Neural cell (in vitro differentiated cells): ENCODE measurements around the gene SYNC. TPM values are rescaled to one million over a fixed set of nuclear protein-coding genes. Genes with fewer than 3 reads are reported as not detected.
"Not testable (repeated sequence)": the region's sequence is repeated elsewhere in the genome, so short reads cannot be mapped to it uniquely, and the experiment has no call there.

ENCODE experiments used
- H2AFZ ChIP-seq: fragments of 200-600, 300-800 bp; sonication (generic), shearing (Covaris generic); 2 replicates; pipeline ENCODE4 v1.6.0; 2014; ENCODE audit warnings: low read depth, mild to moderate bottlenecking, antibody characterized with exemption, low read length, moderate library complexity
- H3F3A ChIP-seq: fragments of 200-600 bp; shearing (Covaris generic); 2 replicates; pipeline ENCODE4 v1.6.1; 2016; ENCODE audit warnings: mild to moderate bottlenecking, moderate library complexity, mixed read lengths, antibody characterized with exemption, low read length; ENCODE audit not compliant: insufficient read depth, poor library complexity, severe bottlenecking
- H3K27ac ChIP-seq: fragments of 200-600, 300-800 bp; sonication (generic), shearing (Covaris generic); 2 replicates; pipeline ENCODE4 v1.5.1; 2014; ENCODE audit warnings: mild to moderate bottlenecking, low read length, moderate library complexity
- H3K27me3 ChIP-seq: fragments of 300-800, 200-600 bp; sonication (generic), shearing (Covaris generic); 2 replicates; pipeline ENCODE4 v1.6.0; 2014; ENCODE audit warnings: mild to moderate bottlenecking, low read depth, low read length, moderate library complexity; ENCODE audit not compliant: insufficient read depth
- H3K36me3 ChIP-seq: fragments of 300-800, 200-600 bp; sonication (generic), shearing (Covaris generic); 2 replicates; pipeline ENCODE4 v1.5.1; 2014; ENCODE audit warnings: mild to moderate bottlenecking, antibody characterized with exemption, low read length, moderate library complexity; ENCODE audit not compliant: insufficient read depth
- H3K4me2 ChIP-seq: fragments of 300-800, 200-600 bp; sonication (generic), shearing (Covaris generic); 2 replicates; pipeline ENCODE4 v1.6.0; 2014; ENCODE audit warnings: mild to moderate bottlenecking, low read length
- H3K4me3 ChIP-seq: fragments of 300-800, 200-600 bp; sonication (generic), shearing (Covaris generic); 2 replicates; pipeline ENCODE4 v1.5.1; 2014; ENCODE audit warnings: mild to moderate bottlenecking, low read length, moderate library complexity
- H3K79me2 ChIP-seq: fragments of 200-600 bp; shearing (Covaris generic); replicated peaks from 2 replicates; pipeline ENCODE4 v1.6.0; 2014; ENCODE audit warnings: mild to moderate bottlenecking, low read length, moderate library complexity; ENCODE audit not compliant: insufficient read depth
- H3K9ac ChIP-seq: fragments of 300-800, 200-600 bp; sonication (generic), shearing (Covaris generic); 2 replicates; pipeline ENCODE4 v1.6.1; 2016; ENCODE audit warnings: mild to moderate bottlenecking, low read length, mixed read lengths
- H3K9me2 ChIP-seq: fragments of 200-600 bp; shearing (Covaris generic); 2 replicates; pipeline ENCODE4 v1.6.1; 2016; ENCODE audit warnings: mild to moderate bottlenecking, low read length, mixed read lengths; ENCODE audit not compliant: insufficient read depth
- H3K9me3 ChIP-seq: fragments of 200-600, 300-800 bp; sonication (generic), shearing (Covaris generic); 2 replicates; pipeline ENCODE4 v1.6.1; 2016; ENCODE audit warnings: mild to moderate bottlenecking, mixed run types, low read length, moderate library complexity, mixed read lengths
- H4K20me1 ChIP-seq: fragments of 200-600 bp; shearing (Covaris generic); 2 replicates; pipeline ENCODE4 v1.6.1; 2016; ENCODE audit warnings: mild to moderate bottlenecking, mixed run types; ENCODE audit not compliant: insufficient read depth
- CTCF ChIP-seq: fragments of 450-650 bp; IDR thresholded peaks from 2 replicates; pipeline ENCODE4 v1.5.1; 2014; ENCODE audit warnings: antibody characterized with exemption, mild to moderate bottlenecking, moderate library complexity; ENCODE audit not compliant: poor library complexity, severe bottlenecking
- EP300 ChIP-seq: fragments of 450-650 bp; conservative IDR thresholded peaks from 2 replicates; pipeline ENCODE4 v1.6.1; 2014; ENCODE audit warnings: antibody characterized with exemption, mild to moderate bottlenecking, moderate library complexity; ENCODE audit not compliant: poor library complexity, severe bottlenecking
- EZH2 ChIP-seq: fragments of 200-600, 300-800 bp; shearing (Covaris generic), sonication (generic); IDR thresholded peaks from 2 replicates; pipeline ENCODE4 v1.6.1; 2014; ENCODE audit warnings: antibody characterized with exemption, low read length, borderline replicate concordance, mild to moderate bottlenecking; ENCODE audit not compliant: insufficient read depth, poor library complexity, severe bottlenecking
- MXI1 ChIP-seq: fragments of 450-650 bp; conservative IDR thresholded peaks from 2 replicates; pipeline ENCODE4 v1.6.1; 2014; ENCODE audit warnings: antibody characterized with exemption, mild to moderate bottlenecking; ENCODE audit not compliant: poor library complexity, severe bottlenecking
- POLR2AphosphoS5 ChIP-seq: IDR thresholded peaks from 2 replicates; pipeline ENCODE4 v1.6.1; 2012
- RAD21 ChIP-seq: fragments of 450-650 bp; conservative IDR thresholded peaks from 2 replicates; pipeline ENCODE4 v1.6.1; 2014; ENCODE audit warnings: antibody characterized with exemption, mild to moderate bottlenecking, moderate library complexity
- SMC3 ChIP-seq: fragments of 450-650 bp; conservative IDR thresholded peaks from 2 replicates; pipeline ENCODE4 v1.6.1; 2014; ENCODE audit warnings: antibody characterized with exemption, mild to moderate bottlenecking, moderate library complexity; ENCODE audit not compliant: poor library complexity
- TAF1 ChIP-seq: IDR thresholded peaks from 2 replicates; pipeline ENCODE4 v1.6.1; 2012; ENCODE audit warnings: low read depth
- polyA plus RNA-seq: library from polyadenylated mRNA; depleted of rRNA; stranded (reverse); fragments of >200 nt; gene quantifications from 2 replicates; pipeline ENCODE4 v1.2.3, GENCODE V29; 2014
- TF ChIP-seq, protein P1 (sequence below): IDR thresholded peaks from 2 replicates; pipeline ENCODE4 v1.6.1; 2012; ENCODE audit warnings: borderline replicate concordance

Gene SYNC
- polyA plus RNA-seq, 1 donor from 2014 or later: not detected

DNA sequence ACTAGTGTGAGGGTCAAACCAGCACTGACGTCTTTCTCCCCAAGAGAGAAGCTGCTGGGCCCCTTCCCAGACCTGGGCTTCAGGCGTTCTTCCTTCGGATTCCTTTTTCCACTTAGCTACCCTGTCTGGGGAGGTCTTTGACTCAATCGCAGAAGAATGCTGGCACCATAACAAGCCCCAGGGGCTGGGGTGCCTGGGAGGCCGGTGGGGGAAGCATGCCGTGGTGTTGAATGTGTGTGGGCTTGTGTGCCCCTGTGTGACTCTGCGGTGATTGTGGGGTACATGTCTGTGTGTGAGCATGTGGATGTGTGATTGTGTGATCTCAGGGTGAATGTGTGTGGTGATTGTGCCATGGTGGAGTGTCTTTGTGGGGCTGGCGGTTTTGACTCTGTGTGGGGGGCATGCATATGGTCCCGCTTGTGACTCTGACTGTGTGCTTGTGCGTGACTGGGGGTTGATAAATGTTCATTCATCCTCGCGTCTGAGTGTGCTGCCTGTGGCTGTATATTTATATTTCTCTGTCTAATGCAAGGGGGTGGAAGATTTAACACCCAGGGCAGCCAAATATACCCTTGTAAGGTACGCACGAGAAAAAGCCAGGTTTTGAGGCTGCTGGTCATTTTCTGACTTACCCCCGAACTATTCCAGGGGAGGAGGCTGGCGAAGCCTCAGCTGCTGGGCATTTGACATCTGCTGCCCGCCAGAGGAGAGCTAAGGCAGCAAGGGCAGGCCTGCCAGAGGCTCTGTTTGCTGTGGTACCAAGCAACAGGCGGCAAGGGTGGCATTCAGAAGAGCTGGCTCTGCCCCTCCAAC, 1.1 kb upstream of the SYNC start (continued):
- no peak for TF ChIP-seq MXI1
- TF ChIP-seq SMC3: no peak

DNA sequence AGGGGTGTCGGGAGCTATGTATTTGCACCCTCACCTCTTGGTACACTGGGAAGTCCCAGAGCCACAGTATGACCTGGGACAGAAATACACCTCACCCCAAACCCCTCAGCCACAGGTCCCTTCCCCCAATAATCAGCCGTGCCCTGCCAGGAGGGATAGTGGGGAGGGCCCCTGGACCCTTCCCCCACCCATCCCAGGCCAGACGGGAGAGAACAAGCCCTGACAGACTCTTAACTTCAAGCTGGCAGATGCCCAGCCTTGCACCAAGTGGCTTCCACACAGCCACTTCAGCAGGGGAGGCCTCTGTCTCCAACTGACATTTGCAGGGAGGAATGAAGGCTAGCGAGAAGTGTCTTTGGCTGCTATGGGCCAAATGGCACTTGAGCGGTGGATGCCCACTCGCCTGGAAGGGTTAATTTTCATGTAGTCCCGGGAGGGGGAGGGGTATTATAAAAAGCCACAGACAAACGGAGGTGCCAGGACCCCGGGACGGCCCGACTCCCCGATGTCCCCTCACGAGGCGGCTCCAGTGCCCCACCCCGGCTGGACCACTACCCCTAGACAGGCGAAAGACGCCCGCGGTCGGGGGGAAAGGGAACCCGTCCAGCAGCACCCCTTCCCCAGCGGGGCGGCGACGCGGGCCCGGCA, 495 bp downstream of the SYNC start:
- no peak overlapping the region for H3K9ac ChIP-seq
- H3K36me3 ChIP-seq: no peaks in the 10 kb centered on the region

DNA sequence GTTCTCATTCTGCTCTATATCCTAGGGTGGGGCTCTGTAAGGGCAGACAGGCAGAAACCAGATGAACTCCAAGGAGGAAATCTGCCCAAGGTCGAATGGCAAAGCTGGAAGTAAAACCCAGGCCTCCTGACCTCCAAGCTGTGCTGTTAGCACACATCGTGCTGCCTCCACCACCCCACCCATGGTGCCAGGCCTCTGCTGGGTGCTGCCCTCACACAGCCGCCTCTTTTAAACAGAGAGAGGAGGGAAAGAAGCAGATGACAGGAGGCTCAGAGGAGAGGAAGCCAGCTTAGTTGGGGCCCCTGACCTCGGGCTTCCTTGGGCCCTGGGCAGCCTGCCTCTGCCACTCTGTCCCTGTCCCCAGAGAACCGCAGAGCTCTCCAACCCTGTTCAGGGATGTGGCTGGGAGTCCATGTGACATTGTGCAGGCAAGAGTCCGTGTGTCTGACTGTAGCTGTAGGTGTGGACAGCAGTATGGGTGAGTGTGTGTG, 1.1 kb downstream of the SYNC start:
- Histone ChIP-seq H3K27me3 (peaks cover 30% of the 10 kb centered on the region), H3K9me3 (no peaks in the 10 kb centered on the region), H3K4me3 (no peak overlapping the region), H3K36me3 (no peaks in the 10 kb centered on the region), H3K9ac (no peak overlapping the region), H3K27ac (no peak overlapping the region), H3K79me2 (no peaks in the 10 kb centered on the region), H3K4me2 (no peak overlapping the region), H3K9me2 (no peaks in the 10 kb centered on the region), H3F3A (no peaks in the 10 kb centered on the region), H2AFZ (no peak overlapping the region), H4K20me1 (no peaks in the 10 kb centered on the region)
- TF ChIP-seq POLR2AphosphoS5 (no peak), RAD21 (no peak), EP300 (no peak), TAF1 (no peak), EZH2 (no peak), CTCF (no peak), SMC3 (no peak), MXI1 (no peak)
- TF ChIP-seq, protein P1, sequence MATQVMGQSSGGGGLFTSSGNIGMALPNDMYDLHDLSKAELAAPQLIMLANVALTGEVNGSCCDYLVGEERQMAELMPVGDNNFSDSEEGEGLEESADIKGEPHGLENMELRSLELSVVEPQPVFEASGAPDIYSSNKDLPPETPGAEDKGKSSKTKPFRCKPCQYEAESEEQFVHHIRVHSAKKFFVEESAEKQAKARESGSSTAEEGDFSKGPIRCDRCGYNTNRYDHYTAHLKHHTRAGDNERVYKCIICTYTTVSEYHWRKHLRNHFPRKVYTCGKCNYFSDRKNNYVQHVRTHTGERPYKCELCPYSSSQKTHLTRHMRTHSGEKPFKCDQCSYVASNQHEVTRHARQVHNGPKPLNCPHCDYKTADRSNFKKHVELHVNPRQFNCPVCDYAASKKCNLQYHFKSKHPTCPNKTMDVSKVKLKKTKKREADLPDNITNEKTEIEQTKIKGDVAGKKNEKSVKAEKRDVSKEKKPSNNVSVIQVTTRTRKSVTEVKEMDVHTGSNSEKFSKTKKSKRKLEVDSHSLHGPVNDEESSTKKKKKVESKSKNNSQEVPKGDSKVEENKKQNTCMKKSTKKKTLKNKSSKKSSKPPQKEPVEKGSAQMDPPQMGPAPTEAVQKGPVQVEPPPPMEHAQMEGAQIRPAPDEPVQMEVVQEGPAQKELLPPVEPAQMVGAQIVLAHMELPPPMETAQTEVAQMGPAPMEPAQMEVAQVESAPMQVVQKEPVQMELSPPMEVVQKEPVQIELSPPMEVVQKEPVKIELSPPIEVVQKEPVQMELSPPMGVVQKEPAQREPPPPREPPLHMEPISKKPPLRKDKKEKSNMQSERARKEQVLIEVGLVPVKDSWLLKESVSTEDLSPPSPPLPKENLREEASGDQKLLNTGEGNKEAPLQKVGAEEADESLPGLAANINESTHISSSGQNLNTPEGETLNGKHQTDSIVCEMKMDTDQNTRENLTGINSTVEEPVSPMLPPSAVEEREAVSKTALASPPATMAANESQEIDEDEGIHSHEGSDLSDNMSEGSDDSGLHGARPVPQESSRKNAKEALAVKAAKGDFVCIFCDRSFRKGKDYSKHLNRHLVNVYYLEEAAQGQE: no peak

More for the DNA sequence above, 495 bp downstream of the SYNC start:
- TF ChIP-seq, protein P1: no peak
- Histone ChIP-seq H3K27me3 (peaks cover 30% of the 10 kb centered on the region), H3K27ac (no peak overlapping the region), H3K4me3 (no peak overlapping the region), H3K9me3 (no peaks in the 10 kb centered on the region), H4K20me1 (no peaks in the 10 kb centered on the region), H3F3A (no peaks in the 10 kb centered on the region), H3K9me2 (no peaks in the 10 kb centered on the region), H3K79me2 (no peaks in the 10 kb centered on the region), H2AFZ (no peak overlapping the region), H3K4me2 (no peak overlapping the region)

GRCh38 chr1:32696996-32697395, 5.6 kb downstream of the SYNC start:
- H3K9ac ChIP-seq, H3K9me3 ChIP-seq, H2AFZ ChIP-seq, H3K36me3 ChIP-seq, H3K4me3 ChIP-seq, H3K9me2 ChIP-seq, H3K79me2 ChIP-seq, H3F3A ChIP-seq, H3K4me2 ChIP-seq, H3K27ac ChIP-seq, H4K20me1 ChIP-seq: not testable (repeated sequence)
- H3K27me3 ChIP-seq: peaks cover 10% of the 10 kb centered on the region
